Stimulated activated CD4-positive, alpha-beta T cell treated with anti-CD3 and anti-CD28 coated beads, Interleukin-12 subunit alpha, Interleukin-12 subunit beta, amount 100 ng/mL, for 4 hours (primary cell): Measurements from ENCODE around the gene CRCP.
"Not testable (repeated sequence)": the region's sequence is repeated elsewhere in the genome, so short reads cannot be mapped to it uniquely, and the experiment has no call there.

Source experiments
- DNase-seq: peaks from one replicate; pipeline ENCODE4 v3.0.0-alpha.2; 2020

CRCP gene

DNA sequence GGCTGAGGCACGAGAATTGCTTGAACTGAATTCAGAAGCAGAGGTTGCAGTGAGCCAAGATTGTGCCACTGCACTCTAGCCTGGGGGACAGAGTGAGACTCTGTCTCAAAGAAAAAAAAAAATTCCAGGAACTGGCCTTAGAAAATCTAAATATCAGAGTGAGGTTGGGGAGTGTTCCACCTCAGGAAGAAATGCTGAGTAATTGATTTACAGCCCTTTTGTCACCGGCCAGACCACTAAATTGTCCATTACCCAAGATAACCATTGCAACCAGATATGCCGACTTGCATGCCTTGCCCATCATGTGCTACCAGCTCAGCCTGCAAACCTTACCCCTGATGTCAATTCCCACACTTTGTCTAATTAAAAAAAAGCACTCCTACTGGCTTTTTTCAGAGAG, 42.4 kb downstream of the CRCP start:
- DNase-seq, result no peak

DNA sequence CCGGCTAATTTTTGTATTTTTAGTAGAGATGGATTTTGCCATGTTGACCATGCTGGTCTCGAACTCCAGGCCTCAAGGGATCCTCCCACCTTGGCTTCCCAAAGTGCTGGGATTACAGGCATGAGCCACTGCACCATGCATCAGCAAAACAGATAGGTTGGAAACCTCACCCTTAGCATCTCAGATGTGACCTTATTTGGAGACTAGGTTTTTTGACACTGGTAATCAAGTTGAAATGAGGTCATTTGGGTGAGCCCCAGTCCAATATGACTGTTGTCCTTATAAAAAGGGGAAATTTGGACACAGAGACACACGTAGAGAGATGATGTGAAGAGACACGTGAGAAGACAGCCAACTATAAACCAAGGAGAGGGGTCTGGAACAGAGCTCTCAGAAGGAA, 48.0 kb downstream of the CRCP start:
- DNase-seq, result no peak

DNA sequence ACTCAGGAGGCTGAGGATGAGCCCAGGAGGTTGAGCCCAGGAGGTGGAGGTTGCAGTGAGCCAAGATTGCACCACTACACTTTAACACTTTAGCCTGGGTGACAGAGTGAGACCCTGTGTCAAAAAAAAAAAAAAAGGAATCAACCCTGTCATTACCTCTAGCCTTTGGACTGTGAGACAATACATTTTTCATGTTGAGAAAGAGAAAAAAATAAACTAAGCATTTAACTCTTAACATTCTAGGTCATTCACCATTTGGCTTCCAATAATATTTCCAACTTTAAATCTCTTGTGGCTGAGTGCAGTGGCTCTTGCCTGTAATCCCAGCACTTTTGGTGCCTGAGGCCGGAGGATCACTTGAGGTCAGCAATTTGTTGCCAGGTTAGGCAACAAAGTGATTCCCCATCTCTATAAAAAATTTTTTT, 48.6 kb downstream of the CRCP start:
- no peak for DNase-seq

DNA sequence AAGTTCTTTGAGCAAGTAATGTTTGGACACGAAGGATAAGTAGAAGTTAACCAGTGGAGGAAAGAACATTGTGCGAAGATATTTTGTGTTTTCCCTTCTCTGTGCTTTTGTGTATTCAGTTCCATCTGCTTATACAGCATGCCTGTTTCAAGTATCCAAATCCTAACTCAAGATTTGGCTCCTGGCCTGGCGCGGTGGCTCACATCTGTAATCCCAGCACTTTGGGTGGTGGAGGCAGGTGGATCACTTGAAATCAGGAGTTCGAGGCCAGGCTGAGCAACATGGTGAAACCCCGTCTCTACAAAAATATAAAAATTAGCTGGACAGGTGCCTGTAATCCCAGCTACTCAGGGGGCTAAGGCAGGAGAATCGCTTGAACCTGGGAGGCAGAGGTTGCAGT, 49.7 kb downstream of the CRCP start:
- DNase-seq, result no peak

DNA sequence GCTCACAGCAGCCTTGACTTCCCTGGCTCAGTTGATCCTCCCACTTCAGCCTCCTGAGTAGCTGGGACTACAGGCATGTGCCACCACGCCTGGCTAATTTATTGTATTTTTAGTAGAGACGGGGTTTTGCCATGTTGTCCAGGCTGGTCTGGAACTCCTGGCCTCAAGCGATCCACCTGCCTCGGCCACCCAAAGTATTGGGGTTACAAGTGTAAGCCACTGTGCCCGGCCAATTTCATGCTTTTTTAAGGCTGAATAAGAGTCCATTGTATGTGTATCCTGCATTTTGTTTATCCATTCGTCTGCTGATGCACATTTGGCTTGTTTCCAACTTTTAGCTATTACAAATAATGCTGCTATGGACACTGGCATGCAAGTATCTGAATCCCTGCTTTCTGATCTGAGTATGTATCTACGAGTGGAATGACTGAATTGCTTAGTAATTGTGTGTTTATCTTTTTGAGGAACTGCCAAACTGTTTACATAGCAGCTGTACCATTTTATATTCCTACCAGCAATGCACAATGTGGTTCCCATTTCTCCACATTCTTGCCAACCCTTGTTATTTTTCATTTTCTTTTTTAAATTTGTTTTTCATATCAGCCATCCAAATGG, 53.2 kb downstream of the CRCP start:
- no peak for DNase-seq

DNA sequence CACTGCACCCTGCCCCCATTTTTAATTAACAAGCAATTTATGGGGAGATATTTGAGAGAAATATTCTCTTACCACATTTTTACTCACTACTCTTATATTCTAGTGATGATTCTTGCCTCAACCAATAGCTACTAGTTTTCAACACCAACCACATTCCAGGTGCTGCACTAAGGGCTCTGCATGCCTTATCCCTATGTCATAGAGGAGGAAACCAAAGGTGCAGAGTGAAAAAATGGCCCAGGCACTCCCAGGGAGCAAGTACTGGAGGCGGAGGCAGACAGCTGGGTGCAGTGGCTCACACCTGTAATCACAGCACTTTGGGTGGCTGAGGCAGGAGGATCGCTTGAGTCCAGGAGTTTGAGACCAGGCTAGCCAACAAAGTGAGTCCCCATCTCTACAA, 55.0 kb downstream of the CRCP start:
- no peak for DNase-seq

DNA sequence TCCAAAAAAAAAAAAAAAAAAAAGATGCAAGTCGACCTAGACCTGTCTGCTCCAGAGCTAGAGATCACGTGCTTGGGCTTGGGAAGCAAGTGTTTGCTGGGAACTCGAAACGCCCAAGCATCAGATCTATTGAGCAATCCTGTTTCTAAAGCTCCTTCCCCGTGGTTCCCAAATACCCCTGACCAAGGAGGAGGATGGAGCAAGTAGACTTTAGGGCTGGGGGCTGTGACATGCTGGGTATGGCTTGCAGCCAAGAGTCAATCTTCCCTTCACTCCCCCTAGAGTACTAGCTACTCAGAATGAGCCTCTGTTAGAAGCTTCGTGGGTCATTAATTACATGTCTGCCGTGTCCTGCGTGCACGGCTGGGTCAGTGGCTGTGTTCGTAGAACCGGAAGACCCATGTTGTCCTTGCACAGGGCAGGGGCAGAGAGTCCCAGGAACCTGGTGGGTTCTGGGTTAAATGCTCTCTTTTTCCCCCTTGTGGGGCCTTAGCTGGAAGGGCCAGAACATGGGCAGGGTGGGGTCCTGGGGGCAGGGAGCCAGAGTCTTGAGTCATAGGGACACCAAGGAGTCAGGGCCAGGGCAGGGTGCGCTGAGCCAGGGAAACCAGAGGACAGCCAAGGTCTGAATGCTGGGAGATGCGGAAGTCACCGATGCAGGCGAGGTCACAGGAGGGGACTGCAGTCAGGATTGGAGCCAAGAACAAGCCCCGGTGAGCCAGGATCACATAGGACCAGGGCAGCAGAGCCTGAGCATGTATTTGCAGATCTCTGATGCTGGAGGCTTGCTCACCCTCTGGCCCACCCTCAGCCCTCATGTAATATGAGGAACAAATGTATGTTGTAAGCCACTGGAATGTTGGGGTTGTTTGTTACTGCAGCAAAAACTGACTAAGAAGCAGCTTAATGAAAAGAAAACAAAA, 55.9 kb downstream of the CRCP start:
- no peak for DNase-seq

DNA sequence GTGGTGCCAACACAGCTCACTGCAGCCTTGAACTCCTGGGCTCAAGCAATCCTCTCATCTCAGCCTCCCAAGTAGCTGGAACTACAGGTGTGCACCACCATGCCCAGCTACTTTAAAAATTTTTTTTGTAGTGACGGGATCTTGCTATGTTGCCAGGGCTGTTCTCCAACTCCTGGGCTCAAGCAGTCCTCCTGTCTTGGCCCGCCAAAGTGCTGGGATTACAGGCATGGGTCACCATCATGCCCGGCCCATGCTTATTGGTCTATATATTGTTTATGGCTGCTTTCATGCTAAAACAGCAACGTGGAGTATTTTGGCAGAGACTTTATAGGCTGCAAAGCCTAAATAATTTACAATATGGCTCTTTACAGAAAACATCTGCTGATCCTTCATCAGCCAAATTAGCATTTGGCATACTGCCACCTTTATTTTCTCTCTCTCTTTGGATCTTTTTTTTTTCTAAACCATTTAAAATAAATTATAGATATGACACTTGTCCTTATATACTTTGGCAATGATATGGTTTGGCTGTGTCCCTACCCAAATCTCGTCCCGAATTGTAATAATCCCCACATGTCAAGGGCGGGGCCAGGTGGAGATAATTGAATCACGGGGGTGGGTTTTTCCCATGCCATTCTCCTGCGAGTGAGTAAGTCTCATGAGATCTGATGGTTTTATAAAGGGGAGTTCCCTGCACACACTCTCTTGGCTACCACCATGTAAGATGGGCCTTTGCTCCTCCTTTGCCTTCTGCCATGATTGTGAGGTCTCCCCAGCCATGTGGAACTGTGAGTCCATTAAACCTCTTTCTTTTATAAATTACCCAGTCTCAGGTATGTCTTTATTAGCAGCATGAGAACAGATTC, 58.1 kb downstream of the CRCP start:
- DNase-seq, result not testable (repeated sequence)

DNA sequence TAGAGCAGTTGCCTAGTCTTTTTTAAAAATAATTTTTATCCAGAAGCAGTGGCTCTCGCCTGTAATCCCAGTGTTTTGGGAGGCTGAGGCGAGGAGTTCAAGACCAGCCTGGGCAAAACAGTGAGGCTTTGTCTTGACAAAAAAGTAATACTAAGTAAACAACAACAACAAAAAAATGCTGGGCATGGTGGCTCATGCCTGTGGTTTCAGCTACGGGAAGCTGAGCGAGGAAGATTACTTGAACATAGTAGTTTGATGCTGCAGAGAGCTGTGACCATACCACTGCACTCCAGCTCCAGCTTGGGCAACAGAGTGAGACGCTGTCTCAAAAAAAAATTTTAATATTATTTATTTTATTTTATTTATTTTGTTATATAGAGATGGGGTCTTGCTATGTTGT, 59.2 kb downstream of the CRCP start:
- no peak for DNase-seq

DNA sequence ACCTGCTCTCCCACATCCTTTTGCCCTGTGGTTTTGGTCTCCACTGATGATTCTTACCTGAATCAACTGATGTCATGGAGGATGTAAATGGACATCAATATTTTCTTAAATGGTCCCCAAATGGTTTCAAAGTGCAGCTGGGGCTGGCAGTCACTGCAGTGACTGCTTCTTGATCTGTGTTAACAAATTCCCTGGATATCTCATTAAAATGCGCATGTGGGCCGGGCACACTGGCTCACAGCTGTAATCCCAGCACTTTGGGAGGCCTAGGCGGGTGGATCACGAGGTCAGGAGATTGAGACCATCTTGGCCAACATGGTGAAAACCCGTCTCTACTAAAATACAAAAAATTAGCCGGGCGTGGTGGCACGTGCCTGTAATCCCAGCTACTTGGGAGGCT, 60.4 kb downstream of the CRCP start:
- not testable (repeated sequence) for DNase-seq

DNA sequence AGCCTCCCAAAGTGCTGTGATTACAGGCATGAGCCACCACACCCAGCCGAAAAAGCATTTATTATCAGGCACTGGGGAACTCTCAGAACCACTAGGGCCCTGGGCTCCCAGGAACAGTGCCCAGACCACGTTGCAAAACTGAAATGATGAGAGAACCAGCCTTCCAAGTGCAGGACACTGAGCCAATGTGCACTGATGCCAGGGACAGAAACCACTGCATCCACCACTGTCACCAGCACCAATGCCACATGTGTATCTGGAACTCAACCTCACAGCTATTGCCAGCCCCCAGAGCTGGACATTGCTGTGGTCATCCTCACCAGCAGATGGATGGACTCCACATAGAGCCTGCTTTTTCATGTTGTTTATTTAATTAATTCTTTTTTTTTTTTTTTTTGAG, 62.3 kb downstream of the CRCP start:
- DNase-seq, result no peak

DNA sequence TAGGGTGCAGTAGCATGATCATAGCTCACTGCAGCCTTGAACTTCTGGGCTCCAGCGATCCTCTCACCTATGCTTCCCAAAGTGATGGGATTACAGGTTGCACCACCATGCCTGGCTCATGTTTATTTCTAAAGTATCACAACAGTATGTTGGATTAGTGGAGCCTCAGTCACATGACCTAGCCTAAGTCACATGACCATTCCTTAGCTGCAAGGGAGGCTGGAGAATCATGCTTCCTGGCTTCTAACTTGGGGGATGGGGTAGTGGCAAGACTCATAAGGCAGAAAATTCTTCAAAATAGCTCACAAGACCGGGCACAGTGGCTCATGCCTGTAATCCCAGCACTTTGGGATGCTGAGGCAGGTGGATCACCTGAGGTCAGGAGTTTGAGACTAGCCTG, 63.6 kb downstream of the CRCP start:
- no peak for DNase-seq

DNA sequence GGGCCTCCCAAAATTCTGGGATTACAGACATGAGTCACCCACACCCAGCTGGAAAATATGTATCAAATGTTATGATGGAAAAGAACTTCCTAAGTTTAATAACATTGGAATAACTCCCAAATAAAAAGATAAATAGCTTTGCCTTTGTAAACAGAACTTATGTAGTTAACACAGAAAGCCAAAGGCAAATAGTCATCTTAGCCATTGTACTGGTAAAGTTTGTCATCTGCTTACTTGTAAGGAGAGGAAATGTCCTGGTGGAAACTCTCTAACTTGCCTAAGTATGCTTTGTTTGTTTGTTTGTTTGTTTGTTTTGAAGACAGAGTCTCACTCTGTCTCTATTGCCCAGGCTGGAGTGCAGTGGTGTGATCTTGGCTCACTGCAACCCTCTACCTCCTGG, 66.7 kb downstream of the CRCP start:
- no peak for DNase-seq

DNA sequence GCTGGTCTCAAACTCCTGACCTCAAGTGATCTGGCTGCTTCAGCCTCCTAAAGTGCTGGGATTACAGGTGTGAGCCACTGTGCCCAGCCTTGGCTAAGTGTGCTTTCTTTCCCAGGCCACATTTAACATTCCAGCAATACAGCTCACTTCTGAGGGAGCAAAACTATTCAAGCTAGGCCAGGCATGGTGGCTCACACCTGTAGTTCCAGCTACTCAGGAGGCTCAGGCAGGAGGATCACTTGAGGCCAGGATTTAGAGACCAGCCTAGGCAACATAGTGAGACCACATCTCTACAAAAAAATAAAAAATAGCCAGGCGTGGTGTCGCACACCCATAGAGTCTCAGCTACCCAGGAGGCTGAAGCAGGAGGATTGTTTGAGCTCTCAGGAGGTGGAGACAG, 67.2 kb downstream of the CRCP start:
- no peak for DNase-seq

DNA sequence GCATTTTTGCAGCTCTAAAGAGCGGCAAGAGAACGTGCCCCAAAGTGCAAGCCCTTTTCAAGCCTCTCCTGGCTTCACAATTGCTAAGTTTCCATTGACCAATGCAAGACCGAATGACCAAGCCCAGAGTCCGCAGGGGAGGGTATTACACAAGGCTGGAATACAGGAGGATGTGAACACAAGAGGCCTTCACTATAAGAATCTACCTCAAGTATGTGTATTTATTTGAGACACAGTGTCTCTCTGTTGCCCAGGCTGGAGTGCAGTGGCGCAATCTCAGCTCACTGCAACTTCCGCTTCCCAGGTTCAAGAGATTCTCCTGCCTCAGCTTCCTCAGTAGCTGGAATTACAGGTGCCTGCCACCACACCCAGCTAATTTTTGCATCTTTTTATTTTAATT, 68.3 kb downstream of the CRCP start:
- DNase-seq, result no peak

DNA sequence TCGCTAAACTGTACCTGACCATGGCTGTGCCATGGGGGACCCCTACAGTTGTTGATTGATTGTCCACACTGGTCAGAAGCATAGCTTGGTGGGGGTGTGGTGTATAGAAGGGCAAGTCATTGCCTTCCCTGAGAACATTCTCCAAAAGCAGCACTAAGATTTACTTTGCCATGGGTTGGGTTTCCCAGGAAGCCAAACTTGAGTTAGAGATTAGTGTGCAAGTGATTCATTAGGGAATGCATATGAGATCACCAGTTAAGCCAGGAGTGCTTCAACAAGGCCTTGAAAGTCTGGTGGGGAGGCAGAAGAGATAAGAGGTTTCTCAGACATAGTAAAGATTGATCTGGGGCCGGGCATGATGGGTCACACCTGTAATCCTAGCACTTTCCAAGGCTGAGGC, 69.1 kb downstream of the CRCP start:
- no peak for DNase-seq

DNA sequence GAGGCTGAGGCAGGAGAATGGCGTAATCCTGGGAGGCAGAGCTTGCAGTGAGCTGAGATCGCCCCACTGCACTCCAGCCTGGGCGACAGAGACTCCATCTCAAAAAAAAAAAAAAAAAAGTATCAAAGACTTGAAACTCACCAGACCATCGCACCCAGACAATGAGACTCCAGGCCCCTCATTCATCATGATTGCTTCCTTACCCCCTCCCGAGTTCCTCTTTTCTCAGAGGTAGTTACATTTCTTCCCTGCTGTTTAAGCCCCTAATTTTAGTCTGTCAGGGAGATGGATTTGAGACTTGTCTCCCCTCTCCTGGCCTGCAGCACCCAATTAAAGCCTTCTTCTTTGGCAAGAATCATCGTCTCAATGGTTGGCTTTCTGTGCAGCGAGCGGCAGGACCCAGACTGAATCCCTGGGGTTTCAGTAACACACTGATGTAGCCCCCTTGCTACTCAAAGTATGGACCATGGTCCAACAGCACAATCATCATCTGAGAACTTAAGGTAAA, 71.1 kb downstream of the CRCP start:
- DNase-seq, result no peak

DNA sequence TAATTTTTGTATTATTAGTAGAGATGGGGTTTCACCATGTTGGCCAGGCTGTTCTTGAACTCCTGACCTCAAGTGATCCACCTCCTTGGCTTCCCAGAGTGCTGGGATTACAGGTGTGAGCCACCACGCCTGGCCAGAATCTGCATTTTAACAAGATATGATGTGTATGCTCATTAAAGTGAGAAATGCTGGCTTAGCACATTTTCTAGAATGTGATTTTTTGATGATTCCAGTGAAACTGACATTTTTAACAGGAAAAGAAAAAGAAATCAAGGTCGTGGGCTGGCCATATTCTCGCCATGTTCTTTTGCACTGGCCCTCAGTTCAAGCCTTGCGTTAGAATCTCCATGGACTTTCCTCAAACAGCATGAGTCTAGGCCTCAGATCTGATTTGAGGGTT, 72.3 kb downstream of the CRCP start:
- DNase-seq, result no peak

DNA sequence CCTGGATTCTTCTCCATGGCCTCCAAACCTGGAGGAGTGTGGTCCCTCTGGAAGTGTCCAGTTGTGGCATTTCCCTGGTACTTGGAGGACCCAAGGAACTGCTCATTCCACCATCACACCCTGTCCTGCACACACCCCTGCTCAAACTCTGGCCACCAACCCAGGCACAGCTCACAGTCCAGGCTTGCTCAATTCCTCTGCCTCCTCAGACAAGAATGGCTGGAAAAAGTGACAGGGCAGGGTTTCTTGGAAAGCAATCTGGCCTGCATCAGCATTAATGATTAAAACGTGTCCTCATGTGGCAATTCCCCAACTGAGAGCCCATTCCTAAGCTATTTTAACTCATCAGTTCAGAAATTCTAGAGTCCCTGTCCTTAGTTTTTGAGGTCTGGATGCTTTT, 73.3 kb downstream of the CRCP start:
- DNase-seq, result no peak

DNA sequence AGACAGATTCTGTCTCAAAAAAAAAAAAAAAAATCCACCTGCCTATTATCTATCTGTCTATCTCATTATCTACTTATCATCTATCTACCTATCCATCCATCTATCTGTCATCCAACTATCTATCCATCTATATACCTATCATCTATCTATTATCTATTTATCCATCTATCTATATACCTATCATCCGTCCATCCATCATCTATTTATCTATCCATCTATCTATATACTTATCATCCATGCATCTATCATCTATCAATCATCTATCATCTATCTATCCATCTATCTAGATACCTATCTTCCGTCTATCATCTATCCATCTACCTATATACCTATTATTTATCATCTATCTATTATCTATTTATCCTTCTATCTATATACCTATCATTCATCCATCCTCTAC, 74.0 kb downstream of the CRCP start:
- no peak for DNase-seq

DNA sequence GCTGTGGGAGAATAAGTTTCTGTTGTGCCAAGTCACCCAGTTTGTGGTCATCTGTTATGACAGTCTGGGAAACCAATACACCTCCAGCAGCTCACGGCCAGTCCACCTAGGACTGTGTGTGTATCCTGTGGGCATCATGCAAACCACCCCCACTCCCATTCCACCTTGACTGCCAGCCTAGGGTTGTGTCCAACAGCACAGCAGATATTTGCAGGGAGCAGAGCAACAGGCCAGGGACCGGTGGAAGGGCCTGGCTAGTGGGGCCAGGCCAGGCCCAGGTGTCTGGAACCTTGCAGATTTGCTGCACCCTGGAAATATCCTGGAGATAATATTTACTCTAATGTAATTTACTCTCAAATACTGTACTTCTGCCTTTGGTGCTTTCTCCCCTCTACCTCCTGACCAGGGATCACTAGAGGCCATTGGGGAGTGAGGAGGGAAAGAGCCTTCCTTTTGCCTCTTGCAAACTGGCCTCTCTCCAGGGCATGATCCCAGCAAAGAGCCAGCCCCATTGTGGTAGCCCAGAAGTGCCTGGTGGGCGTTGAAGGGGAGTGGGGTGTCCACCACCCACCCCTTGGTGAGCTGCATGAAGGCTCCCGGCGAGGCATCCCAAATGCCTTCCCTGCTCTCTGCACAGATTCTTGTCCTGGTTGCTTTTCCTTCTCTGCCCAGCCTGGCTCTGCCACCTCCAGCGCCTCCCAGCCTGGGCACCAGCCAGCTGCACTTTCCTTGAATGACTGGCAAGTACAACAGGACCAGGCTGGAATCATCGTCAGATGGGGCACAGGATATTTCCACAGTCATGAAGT, 75.3 kb downstream of the CRCP start:
- DNase-seq, result no peak

DNA sequence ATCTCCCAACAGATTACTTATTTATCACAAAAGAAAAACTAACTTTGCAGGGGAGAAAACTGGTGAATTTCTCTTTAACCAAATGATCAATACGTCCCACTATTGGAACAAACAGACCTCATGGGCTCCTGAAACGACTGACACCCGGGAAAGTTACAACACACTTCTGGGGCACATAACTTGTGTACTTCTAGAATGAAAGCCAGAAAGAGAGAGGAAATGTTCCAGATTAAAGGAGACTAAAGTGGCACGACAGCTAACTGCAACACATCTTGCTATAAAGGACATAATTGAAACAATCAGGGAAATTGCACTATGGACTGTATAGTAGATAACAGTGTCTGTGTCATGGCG, 75.8 kb downstream of the CRCP start:
- DNase-seq, result no peak
